Breast epithelium (tissue), 3 donors: ENCODE data around the gene CRYGN.

Source experiments
- CTCF ChIP-seq, 3 donors: fragments of 450-650 bp; IDR thresholded peaks; one replicate each; pipeline ENCODE4 v1.5.1; 2016 to 2017; ENCODE audit warnings: antibody characterized with exemption in 3 of 3, mild to moderate bottlenecking in 3 of 3, moderate library complexity in 3 of 3
- POLR2A ChIP-seq: fragments of 450-650 bp; IDR thresholded peaks from one replicate; pipeline ENCODE4 v1.6.1; 2016; ENCODE audit warnings: antibody characterized with exemption, mild to moderate bottlenecking, moderate library complexity
- POLR2AphosphoS5 ChIP-seq, 3 donors: sonication (generic); formaldehyde crosslinking; IDR thresholded peaks; one replicate each; pipeline ENCODE4 v1.6.1; 2017; ENCODE audit warnings: antibody characterized with exemption in 3 of 3

DNA sequence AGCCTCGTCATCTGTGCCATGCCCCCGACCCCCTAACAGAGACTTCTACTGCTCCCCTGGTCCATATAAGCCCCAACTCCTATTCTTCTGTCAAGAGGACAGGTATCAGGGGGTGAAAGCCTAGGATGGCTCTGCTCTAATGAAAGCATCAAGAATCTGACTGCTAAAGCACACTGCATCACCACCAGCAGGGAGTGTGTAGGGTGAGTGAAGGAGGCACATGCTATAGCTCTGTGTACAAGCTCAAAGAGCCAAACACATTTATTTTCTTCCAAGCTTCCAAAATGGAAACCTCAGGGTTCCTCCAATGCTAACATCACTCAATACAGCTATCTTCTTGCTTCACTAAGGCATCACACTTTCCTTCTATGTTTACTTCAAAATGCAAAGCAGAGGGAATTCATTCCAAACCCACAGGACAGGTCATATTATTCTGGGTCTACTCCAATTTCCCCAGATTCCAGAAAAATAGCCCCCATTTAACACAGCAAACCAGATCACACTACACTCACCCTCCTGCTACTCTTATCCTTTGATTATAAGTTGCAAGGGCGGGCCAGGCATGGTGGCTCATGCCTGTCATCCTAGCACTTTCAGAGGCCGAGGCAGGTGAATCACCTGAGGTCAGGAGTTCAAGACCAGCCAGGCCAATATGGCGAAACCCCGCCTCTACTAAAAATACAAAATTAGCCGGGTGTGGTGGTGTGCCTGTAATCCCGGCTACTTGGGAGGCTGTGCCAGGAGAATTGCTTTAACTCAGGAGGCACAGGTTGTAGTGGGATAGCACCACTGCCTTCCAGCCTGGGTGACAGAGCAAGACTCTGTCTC is 43.2 kb upstream of the CRYGN start:
- TF ChIP-seq POLR2AphosphoS5 (IDR thresholded peaks at IDR 0.05): no peak
- no peak for TF ChIP-seq CTCF (IDR thresholded peaks at IDR 0.05)
- no peak for TF ChIP-seq POLR2A
